Measurements from ENCODE around the gene ZC3H10.
"Not testable (repeated sequence)": the region's sequence is repeated elsewhere in the genome, so short reads cannot be mapped to it uniquely, and the experiment has no call there.

The ZC3H10 gene

GRCh38 chr12:56103066-56103711 is 14.9 kb upstream of the ZC3H10 start:
- DNase-seq: no peak

DNA sequence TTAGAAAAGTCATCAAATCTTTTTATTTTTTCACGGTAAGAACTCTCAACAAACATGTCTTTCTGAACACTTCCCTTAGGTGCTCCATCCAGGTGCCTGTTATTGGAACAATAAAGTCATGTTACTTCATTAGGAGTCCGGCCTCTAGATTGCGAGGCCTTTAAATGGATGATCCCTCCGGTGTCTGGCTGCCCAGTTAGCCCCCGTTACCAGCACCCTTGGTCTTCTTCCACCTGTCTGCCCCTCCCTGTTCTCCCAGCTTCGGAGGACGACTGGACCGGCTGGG is 14.3 kb upstream of the ZC3H10 start:
- no peak for DNase-seq

DNA sequence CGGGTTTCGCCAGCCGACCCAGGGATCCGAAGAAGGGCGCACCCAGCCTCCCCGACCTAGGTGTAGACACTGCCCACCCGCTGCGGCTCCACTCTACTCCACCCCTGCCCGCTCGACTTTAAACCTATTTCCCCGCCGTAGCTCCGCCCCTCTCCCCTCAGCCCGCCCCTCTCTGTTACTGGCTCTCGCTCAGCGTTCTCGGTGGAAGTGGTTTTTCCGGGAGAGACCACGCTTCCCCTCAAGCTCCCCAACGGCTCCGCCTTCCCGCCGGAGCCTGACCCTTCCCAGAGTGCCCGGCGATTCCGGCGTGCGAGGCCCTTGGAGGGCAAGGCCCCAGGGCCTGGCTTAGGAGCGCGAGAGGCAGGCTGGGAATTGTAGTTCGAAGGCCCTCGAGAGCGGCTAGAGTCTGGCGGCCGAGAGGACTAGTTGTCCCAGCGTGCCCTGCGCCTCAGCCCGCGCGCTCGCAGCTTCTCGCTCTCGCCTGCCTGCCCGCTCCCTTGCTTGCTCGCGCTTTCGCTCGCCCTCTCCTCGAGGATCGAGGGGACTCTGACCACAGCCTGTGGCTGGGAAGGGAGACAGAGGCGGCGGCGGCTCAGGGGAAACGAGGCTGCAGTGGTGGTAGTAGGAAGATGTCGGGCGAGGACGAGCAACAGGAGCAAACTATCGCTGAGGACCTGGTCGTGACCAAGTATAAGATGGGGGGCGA is 13.8 kb upstream of the ZC3H10 start, which contains the start of gene PA2G4:
Gene PA2G4, plus strand, starts transcription at position 451 of the 706 bp plus-strand sequence. Its CDS starts 179 bp downstream, at position 630.
- peak; percentile 96 for DNase-seq

- DNase-seq: no peak
Measured at GRCh38 chr12:56104815-56105608, 13.1 kb upstream of the ZC3H10 start.

DNA sequence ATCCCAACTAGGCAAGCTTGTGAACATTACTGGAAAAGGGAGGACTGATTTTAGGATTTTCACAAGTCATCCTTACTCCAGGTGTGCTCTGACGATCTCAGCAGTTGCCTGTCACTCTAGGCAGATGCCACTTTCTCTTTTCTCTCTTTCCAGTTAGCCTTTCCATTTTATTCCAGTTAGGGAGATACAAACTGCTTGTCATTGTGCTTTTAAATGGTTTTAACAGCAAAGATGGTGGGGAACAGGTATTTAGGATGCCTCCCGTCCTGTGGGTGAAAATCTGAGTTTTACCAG is 12.5 kb upstream of the ZC3H10 start:
- DNase-seq: no peak

GRCh38 chr12:56107242-56107641 is 10.8 kb upstream of the ZC3H10 start:
- DNase-seq: no peak

- no peak for DNase-seq
Measured at GRCh38 chr12:56110571-56110970, 7.5 kb upstream of the ZC3H10 start.

DNA sequence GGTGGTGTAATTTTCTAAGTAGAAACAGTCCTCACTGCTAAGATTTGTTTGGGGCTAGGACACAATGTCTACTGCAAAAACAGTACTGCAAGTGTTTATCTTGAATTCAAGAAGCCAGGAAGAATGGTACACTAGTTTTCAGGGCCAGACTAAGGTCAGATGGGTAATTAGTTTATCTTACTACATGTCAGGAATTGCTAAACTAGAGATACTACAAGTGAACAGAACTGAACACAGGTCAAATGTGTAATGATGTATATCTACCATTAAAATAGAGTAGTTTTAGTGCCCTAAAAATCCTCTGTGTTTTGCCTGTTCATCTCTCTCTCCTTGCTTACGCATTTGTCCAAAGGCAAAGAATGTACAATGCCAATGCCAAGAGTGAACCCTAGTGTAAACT is 4.0 kb upstream of the ZC3H10 start:
- DNase-seq: no peak

GRCh38 chr12:56115329-56115728 is 2.7 kb upstream of the ZC3H10 start:
- DNase-seq: peak; percentile 31

DNA sequence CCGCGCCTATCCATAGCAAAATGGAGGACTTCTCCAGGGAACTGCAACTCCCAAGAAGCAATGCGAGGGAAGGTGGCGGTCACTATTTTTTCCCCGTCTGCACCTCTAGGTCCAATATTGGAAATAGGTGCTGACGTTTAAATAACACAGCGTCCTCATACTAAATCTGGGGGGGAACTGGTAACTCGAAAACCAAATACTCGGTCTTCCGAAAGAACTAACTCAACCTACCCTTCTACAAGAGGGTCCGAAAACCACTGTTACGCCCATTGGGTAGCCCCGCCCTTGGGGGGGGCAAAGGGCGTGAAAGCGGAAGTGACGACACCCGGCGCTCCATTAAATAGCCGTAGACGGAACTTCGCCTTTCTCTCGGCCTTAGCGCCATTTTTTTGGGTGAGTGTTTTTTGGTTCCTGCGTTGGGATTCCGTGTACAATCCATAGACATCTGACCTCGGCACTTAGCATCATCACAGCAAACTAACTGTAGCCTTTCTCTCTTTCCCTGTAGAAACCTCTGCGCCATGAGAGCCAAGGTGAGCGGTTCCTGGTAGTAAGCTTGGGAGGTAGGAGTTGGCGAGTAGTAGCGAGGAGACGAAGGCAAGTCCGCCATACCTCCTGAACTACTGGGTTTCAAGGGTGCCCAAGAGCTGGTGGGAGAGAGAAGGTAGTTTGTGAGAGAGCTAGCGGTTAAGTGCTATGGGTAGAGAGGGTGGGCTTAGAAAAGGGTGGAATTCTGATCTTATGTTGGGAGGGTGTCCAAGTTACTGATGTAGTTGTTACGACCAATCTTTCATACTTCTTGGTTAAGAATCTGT is 1.6 kb upstream of the ZC3H10 start, which contains the start of gene RPL41:
Gene RPL41, plus strand, starts transcription at position 367 of the 815 bp plus-strand sequence.
- peak; percentile 90 for DNase-seq

- not testable (repeated sequence) for DNase-seq
Measured at GRCh38 chr12:56117082-56117706, 872 bp upstream of the ZC3H10 start.

- DNase-seq: no peak
Measured at GRCh38 chr12:56118688-56119357, 757 bp downstream of the ZC3H10 start.

- peak; percentile 77 for DNase-seq
Measured at GRCh38 chr12:56119361-56119796, 1.3 kb downstream of the ZC3H10 start.

GRCh38 chr12:56120158-56120846 is 2.2 kb downstream of the ZC3H10 start:
- DNase-seq: no peak

GRCh38 chr12:56121204-56121870 is 3.3 kb downstream of the ZC3H10 start:
- DNase-seq: no peak

GRCh38 chr12:56122637-56123036 is 4.6 kb downstream of the ZC3H10 start:
- peak; percentile 57 for DNase-seq

GRCh38 chr12:56124133-56124532 is 6.1 kb downstream of the ZC3H10 start:
- no peak for DNase-seq

DNA sequence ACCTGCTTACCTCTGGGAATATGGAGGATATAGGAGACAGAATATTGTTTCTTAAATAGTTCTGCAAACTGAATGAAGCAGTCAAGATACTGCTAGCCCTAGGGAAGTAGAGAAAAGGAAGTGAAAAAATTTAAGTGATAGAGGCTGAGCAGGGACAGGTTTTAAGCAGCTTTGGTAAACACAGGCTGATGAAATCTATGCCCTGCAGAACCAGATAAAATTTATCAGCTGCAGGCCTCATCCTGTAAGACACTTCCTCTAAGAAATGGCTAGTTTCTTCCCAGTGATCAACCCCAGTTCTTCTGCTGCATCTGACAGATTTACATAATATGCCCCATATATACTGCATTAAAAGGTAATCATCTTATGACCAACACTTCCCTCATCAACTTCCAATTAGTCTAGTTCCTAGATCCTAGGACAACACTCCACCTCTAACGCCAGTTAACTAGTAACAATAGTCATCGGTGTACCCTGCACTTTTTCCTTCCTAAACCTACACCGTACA is 8.7 kb downstream of the ZC3H10 start:
- DNase-seq: no peak

DNA sequence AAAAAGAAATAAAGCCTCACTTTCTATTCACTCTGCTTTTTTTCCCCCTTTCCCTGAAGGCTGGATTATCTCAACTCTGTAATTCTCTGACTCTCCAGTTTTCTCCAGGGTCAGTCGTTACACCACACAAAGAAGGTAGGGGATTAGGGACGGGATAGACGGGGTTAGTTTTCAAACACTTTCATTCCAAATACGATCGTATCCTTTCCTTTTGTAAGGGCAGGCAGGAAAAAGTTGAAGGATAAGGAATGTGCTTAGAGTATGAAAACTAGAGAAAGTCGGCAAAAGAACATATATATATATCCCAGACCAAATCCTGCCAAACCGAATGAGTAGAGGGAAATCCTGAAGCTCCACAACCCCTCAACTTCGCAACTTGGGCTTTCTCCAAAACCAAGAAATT is 9.4 kb downstream of the ZC3H10 start:
- no peak for DNase-seq

- peak; percentile 98 for DNase-seq
Measured at GRCh38 chr12:56127888-56128669, 10.0 kb downstream of the ZC3H10 start, which contains the start of gene ESYT1. Gene ESYT1 (plus strand): TSS chr12:56128267. CDS start chr12:56128320, 53 bp downstream.
